Stimulated activated CD4-positive, alpha-beta T cell treated with anti-CD3 and anti-CD28 coated beads, TNF-alpha, amount 100 ng/mL, for 1 hour (primary cell): Measurements from ENCODE around the gene TRAF3.
"Not testable (repeated sequence)": the region's sequence is repeated elsewhere in the genome, so short reads cannot be mapped to it uniquely, and the experiment has no call there.

Source experiments
- DNase-seq, 3 donors: peaks; one replicate each; pipeline ENCODE4 v3.0.0-alpha.2; 2020; ENCODE audit warnings: low read depth in 3 of 3, low spot score in 1 of 3

TRAF3 gene

DNA sequence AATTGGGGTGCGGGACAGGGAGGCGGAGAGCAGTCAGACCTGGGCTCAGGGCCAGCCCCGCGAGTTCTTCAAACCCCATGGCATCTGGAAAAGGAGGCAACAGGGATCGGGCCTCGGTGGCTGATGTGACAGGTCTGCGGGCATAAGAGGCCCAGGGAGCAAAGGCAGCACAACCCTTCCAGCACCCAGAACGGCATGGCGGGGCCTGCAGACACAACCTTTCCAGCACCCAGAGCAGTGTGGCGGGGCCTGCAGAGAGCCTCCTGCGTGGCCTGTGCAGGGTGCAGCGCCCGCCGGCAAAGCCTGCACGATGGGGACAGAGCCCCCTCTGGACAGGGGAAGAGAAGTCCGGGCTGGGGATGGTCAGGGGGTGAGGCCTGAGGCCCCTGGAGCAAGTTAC lies 26.2 kb upstream of the TRAF3 start:
- DNase-seq = no peak

DNA sequence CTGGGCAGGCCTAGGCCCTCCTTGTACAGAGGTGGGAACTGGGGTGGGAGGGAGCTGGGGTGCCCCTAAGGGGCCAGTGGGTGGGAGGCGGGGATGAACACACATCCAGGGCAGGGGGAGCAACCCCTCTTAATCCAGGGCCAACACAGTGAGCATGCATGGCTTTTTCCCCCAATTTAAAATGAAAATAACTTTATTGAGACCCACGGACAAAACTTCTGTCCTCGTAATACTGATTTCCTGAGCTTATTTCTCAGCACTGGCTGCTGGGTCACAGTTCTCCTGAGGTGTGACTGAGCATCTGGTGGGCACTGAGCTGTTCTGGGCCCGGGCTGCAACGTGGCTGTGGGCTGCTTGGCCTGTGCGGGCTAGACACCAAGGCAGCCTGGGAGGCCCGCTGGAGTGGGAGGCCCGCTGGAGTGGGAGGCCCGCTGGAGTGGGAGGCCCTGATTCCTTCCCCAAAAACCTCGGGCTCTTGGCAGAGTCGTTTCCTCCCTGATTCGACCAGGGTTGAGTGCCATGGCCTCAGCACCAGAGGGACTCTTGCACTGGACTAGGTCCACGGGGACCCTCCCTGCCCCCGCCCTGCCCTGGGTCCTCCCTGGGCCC lies 24.9 kb upstream of the TRAF3 start:
- DNase-seq = no peak

DNA sequence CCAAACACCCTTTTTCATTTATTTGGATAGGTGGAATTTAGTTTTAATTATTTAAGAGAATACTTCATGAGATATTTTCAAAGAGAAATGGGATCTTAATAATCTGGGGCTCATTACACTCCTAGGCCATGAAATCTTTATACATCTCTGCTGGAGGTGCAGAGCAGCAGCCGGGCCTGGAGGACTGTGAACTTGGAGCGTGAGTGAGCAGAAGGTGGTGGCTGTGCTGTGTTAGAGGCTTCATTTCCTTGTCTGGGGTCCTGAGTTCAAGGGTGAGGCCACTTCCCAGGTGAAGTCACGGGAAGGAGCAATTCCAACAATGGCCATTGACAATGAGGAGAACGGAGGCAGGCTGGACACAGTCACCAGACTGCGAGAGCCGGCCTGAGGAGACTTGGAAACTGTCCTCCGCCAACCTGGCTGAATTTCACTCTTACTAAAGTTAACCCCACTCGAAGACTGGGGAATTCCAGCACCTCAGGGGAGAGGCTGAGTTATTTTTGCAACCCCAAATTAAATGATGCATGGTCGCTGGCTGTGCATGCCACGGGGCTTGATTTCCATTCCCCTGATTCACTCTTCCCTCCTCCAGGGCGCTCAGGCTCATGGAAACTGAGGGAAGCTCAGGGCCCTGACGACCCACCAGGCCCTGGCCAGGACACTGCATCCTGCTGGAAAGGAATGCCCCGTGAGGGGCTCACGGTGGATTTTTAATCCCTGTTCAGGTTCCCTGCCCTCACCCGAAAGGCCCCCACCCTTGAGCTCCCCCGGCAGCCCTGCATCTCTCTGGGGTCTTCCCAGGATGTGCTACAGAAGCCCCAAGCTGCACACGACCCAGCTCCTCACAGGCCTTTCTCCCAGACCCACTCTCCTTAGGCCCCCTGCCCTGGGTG lies 22.6 kb upstream of the TRAF3 start:
- DNase-seq = no peak

DNA sequence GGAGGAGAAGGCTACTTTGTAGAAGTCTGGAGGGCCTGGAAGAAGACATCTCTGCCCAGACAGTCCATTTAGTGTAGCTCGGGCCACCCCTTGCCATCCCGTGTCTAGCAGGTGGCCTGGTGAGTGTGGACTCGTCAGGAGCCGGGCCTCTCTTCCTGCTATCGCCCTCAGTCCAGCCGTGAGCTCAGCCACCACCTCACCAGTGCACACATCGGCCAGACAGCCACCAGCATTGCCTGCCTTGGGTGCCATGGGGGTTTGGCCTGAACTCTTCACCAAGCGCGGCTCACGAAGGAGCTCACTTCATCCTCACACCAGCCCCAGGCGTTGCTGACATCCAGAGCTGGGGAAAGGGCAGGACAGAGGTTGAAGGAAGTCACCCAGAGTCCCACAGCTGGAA lies 19.6 kb upstream of the TRAF3 start:
- DNase-seq = no peak

DNA sequence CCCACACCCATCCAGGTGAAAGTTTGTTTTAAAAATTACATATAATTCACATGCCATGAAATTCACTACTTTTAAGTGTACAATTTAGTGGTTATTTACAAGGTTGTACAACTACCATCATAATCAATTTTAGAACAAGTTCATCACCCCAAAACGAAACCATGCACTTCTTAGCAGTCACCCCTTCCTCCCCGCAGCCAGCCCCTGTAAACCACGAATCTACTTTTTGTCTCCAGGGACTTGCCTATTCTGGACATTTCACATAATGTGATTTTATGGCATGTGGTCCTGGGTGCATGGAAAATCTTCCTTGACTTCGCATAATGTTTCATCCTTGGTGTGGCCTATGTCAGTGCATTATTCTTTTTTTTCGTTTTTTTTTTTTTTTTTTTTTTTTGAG lies 19.2 kb upstream of the TRAF3 start:
- DNase-seq = no peak

DNA sequence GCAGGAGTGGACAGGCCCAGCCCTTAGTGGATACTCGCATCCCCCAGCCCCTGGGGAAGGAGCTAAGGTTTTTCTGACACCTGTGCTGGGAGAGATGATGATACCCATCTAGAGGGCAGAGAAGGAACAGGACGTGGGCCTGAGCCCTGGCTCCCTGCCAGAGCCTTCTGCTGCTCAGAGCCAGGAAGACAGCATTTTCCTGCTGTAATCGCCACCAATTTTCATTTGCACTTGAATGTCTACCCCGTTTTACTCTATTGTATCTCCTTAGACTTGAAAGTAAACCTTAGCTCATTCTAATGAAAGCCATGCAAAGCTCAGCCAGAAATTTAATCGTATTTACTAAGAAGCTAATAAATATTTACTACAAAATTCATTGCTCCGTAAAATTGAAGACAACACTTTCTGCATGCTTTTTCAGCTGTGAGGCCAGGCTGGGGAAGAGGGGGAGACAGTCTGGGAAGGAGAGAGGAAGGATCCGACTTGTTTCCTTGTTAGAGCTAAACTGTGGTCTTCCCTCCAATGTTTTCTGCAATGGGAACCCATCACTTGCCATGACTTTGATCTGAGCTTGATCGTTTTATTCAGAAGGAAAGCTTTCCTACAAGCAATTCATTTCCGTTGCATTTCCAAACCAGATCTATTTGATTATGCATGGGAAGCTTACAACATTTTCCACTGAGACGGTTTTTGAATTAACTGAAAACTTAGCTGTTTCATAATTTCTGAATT lies 17.6 kb upstream of the TRAF3 start:
- DNase-seq = no peak

DNA sequence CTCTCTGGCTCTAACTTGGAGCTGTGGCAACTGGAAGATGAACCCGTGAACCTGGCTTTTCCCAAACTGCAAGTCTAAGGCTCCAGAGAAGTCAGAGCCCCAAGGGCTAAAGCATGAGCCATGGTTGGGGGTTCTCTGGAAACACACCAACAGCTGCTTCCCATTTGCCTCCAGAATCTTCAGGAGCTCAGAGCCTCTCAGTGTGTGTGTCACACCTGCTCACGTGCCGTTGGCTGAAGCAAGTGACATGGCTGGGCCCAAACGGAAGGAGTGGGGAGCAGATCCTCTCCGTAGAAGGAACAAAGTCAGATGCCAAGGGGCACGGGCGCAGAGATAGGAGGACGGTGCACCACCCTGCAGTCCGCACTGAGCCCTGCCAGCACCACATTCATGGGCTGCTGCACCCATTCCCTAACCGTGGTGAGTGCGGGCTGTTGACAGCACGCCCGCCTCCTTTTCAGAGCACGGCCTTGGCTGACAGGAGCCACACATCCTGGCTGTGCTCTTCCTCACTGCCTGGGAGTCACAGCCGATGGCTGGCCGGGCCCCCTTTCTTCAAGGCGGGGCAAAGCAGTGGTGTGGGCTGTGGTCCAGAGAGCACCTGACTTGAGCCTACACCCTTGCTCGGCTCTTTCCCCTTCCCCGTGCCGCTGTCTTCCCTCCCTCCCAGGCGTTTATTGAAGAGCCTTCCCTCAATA lies 16.6 kb upstream of the TRAF3 start:
- DNase-seq = no peak

DNA sequence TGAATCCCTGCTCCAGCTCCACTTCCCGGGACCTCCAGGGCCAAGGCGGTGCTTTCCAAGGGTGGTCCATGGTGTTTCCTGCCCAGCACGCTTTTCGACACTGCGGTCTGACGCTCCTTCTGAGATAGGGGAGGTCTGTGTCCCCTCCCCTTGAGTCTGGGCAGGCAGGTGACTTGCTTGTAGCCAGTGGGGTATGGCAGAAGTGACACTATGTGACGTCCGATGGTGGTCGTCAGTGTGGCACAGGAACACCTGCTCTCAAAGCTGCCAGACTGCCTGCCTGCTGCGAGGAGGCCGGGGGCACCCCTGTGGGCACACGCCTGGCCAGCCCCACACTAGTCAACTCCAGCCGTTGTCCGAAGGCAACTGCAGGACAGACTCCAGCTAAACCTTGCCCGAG lies 16.0 kb upstream of the TRAF3 start:
- DNase-seq = no peak

DNA sequence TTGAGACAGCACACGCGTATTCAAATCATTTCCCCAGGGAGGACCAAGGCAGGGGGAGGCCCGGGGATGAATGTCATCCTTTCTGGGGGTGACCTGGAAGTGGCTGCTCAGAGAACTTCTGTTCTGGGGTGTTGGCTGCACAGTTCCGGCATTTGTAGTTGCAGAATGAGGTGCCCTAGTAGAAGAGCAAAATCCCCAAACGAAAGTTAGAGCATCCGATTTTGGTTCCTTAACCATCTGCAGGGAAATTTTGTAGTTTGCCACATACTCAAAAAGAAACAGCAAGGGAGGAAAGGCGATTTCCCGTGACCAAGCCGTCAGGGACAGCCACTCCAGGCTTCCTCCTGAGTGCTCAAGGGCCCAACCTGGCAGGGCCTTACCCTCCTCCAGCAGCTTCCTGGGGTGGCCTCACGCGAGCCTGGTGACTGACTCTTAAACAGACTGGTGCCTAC lies 13.0 kb upstream of the TRAF3 start:
- no peak for DNase-seq

DNA sequence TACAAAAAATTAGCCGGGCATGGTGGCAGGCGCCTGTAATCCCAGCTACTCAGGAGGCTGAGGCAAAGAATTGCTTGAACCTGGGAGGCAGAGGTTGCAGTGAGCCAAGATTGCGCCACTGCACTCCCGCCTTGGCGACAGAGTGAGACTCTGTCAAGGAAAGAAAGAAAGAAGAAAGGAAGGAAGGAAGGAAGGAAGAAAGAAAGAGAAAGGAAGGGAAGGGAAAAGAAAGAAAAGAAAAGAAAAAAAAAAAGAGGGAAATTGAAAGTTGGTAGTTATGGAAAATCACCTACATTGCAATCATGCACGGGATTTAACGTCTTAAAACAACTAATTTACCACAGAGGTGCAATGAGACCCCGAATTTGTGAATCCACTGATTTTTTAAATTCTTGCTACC lies 11.5 kb upstream of the TRAF3 start:
- not testable (repeated sequence) for DNase-seq

DNA sequence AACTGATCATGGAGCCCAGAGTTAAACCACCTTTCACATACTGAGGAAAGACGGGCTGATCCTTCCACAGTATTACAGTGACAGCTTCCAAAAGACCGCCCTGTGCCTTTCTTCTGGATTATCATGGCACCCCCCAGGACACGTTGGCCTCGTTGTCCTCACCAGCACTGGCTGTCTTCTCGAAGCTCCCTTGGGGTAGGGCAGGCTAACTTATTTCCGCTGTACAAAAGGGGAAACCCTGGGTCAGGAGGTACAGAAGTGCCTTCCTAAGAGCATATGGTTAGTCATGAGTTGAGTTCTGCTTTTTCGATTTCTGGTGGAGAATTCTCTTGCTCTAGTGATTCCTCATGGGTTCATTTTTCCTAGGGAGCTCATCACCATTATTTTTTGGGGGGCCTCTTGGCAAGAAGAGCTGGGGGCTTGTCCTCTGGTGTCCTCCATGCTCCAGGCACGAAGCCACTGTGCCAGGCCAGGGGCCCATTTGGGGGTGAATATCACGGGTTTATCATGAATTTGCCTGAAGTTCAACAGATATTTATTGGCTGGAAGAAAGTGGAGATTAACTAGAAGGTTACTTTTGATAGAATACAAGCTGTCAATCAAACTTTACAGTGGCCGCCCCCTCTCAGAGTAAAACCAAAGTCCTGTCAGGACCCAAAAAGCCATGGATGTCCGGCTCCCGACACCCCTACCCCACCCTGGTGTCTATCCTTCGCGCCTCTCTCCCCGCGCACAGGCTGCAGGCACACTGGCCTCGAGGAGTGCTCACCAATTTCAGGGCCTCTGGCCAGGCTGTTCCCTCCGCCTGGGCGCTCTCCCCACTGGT lies 8.8 kb upstream of the TRAF3 start:
- DNase-seq = no peak

DNA sequence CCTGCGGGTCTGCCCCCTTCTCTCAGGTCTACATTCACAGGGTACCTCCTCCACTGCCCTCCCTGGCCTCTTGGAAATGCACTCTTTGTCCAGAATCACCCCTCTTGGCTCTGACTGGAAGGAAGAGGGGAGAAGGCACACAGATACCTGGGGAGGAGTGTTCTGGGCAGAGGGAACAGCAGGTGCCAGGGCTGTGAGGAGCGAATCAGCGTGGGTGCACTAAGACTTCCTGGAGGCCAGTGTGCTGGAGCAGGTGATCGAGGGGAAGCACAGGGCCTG lies 8.3 kb upstream of the TRAF3 start:
- DNase-seq = no peak

DNA sequence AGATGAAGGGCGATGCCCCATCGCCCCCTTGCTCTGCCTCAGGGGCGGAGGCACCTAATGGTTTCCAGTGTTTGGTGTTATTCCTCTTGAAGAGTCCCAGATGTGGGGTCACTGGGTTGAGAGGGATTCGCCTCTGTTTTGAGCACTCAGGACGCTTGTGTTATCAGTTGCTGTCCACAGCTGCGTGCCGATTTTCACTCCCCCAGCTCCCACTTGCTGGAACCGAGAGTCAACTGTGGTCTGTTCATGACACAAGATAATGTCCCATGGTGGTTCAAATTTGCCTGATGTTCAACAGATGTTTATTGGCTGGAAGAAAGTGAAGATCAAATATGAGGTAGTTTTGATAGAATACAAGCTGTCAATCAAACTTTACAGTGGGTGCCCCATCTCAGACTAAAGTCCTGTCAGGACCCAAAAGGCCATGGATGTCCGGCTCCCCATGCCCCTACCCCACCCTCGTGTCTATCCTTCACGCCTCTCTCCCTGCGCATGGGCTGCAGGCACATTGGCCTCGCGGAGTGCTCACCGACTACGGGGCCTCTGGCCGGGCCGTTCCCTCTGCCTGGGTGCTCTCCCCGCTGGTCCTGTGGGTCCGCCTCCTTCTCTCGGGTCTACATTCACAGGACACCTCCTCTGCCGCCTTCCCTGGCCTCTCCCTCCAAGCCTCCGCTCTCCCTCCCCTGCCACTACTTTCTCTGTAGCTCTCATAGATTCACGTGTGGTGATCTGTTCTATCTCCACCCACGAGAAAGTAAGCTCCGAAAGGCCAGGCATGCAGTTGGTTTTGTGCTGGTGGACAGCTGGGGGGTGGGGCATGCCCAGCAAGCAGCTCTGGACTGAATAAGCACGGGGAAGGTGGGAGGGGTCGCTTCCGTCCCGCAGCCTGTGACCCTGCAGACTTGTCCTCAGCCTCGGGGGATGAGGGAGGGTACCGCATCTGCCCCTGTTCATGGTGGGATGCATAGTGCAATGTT lies 6.8 kb upstream of the TRAF3 start:
- DNase-seq = no peak

DNA sequence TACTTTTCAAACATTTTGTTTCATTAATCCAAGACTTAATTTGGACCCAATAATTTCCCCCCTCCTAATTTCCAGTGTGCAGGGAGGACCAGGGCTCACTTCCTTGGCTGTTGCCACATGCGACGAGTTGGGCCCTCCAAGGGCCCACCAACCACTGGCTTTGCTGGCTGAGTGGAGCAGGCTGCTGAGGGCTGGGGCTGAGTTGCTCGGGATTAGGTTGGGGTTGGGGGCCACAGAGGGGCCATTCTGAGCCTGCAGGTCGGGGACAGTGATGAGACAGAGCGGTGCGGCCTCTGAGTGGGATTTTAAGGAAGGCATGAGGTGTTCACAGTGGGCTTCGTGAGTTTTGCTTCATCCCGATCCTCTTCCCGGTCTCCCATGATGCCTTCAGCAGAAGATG lies 6.1 kb upstream of the TRAF3 start:
- DNase-seq = no peak

DNA sequence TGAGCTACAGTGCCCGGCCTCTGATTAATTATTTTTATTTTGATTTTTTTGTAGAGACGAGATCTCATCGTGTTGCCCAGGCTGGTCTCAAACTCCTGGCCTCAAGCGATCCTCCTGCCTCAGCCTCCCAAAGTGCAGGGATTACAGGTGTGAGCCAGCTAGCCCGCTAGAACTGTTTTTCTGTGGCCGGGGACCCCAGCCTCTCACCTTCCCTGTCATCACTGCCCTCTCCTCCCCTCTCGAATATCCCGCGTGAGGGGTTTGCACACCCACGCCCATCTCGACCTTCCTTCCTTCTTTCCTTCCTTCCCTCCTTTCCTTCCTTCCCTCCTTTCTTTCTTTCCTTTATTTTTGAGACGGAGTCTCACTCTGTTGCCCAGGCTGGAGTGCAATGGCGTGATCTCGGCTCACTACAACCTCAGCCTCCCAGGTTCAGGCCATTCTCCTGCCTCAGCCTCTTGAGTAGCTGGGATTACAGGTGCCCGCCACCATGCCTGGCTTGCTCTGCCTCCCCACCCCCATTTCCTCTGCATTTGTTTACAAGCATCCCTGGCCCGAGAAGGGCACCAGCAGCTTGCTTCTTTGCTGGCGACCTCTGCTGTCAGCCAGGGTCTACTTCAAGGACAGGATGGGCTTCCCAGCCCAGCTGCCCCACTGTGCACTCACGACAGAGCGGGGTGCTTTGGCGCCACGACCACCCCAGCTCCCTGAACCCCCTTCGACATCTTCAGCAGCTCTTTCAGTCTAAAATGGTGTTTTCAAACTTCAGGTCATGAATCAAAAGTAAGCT lies 4.3 kb upstream of the TRAF3 start:
- DNase-seq = no peak

DNA sequence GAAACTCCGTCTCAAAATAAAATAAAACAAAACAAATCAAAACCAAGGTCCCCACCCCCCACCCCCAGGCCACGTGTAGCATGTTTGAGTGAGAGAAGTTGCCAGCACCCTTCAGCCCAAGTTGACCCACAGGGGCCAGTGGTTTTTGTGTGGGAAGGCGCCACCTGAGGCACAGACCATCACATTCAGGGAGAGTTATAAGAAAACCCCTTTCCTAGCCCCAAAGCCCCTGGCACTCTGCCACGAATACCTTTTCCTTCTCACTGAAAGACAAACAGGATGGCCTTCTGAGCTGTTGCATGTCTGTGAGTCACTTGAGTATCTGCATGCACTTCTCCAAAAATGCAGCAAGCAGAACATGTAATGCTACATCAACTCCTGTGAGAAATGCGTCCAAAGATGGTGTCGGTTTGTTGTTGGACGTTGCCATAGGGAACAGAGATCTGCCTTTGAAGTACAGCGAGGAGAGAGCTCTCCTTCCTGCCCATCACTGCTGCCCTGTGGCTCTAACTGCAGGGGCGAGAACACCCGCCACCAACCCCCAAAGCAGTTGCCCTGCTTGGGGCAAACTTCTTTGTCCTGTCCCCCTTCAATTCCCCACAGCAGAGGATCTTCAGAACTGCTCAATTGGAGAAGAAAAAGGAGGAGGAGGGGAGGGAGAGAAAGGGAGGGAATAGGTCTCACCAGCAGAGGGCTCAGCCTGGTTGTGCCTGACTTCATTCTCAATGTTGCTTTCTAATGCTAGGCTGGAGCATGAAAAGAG lies 2.7 kb upstream of the TRAF3 start:
- DNase-seq = peak in 2 of 3 donors; percentile 24 to 32

DNA sequence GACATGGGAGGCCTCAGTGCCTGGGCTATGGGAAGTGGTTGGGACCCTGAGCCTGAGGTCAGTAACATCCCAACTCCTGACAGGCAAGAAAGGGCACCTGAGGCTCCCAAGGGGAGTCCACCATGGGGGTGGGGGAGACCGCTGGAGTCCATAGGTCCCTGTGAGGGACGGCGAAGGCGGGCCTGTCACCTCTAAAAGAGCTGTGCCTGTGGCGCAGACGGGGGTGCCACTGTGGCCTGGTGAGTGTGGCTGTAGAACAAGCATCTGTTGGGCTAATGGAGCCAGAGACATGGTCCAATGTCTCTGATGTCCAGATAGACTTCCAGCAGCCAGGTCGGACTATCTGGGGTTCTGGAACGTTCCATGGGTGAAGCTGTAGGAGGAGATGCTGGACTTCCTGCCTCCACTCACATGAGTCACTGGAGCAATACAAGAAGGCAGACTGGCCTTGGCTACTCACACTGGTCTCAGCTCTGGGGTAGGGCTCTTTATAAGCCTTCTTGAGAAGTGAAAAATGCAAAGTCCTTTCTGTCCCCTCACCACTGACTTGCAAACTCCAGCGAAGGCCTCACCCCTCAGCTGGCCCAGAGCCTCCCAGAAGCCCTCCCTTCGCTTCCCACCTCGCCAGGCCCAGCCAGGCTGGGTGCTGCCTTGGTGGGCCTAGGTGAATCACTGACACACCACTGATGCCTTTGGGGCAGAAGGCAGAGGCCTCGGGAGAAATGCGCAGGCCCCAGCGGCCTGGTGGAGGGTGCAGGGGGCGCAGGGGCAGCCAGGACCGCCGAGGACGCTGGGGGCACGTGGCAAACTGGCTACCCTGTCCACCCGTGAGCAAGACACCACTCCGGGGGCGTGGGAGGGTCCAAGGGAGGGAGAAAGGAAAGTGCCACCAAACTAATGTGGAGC lies 1.1 kb upstream of the TRAF3 start:
- no peak for DNase-seq
